Panc1 (cell line): ENCODE data around the gene WNT3.

Source experiments
- TF ChIP-seq, protein P1 (sequence below): fragments of 450-650 bp; IDR thresholded peaks from 2 replicates; pipeline ENCODE4 v1.5.1; 2017; ENCODE audit warnings: mild to moderate bottlenecking
- TF ChIP-seq, protein P2 (sequence below), 2 experiments: IDR thresholded peaks; 2 replicates each; pipeline ENCODE4 v1.6.1; 2011 to 2012; ENCODE audit warnings: low read depth in 2 of 2, control low read depth in 1 of 2, low read length in 1 of 2, mild to moderate bottlenecking in 1 of 2, moderate library complexity in 1 of 2; ENCODE audit not compliant: insufficient read depth in 1 of 2

DNA sequence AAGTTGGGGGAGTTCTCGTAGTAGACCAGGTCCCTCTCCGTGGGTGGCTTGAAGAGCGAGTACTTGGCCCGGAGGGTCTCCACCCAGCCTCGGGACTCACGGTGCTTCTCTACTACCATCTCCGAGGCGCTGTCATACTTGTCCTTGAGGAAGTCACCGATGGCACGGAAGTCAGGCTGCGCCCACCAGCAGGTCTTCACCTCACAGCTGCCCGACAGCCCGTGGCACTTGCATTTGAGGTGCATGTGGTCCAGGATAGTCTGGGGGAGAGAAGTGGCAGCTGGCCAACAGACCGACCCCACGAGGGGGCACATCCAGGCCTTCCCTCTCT lies 50.0 kb downstream of the WNT3 start:
- TF ChIP-seq, protein P1, sequence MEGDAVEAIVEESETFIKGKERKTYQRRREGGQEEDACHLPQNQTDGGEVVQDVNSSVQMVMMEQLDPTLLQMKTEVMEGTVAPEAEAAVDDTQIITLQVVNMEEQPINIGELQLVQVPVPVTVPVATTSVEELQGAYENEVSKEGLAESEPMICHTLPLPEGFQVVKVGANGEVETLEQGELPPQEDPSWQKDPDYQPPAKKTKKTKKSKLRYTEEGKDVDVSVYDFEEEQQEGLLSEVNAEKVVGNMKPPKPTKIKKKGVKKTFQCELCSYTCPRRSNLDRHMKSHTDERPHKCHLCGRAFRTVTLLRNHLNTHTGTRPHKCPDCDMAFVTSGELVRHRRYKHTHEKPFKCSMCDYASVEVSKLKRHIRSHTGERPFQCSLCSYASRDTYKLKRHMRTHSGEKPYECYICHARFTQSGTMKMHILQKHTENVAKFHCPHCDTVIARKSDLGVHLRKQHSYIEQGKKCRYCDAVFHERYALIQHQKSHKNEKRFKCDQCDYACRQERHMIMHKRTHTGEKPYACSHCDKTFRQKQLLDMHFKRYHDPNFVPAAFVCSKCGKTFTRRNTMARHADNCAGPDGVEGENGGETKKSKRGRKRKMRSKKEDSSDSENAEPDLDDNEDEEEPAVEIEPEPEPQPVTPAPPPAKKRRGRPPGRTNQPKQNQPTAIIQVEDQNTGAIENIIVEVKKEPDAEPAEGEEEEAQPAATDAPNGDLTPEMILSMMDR: no peak
- TF ChIP-seq, protein P2, sequence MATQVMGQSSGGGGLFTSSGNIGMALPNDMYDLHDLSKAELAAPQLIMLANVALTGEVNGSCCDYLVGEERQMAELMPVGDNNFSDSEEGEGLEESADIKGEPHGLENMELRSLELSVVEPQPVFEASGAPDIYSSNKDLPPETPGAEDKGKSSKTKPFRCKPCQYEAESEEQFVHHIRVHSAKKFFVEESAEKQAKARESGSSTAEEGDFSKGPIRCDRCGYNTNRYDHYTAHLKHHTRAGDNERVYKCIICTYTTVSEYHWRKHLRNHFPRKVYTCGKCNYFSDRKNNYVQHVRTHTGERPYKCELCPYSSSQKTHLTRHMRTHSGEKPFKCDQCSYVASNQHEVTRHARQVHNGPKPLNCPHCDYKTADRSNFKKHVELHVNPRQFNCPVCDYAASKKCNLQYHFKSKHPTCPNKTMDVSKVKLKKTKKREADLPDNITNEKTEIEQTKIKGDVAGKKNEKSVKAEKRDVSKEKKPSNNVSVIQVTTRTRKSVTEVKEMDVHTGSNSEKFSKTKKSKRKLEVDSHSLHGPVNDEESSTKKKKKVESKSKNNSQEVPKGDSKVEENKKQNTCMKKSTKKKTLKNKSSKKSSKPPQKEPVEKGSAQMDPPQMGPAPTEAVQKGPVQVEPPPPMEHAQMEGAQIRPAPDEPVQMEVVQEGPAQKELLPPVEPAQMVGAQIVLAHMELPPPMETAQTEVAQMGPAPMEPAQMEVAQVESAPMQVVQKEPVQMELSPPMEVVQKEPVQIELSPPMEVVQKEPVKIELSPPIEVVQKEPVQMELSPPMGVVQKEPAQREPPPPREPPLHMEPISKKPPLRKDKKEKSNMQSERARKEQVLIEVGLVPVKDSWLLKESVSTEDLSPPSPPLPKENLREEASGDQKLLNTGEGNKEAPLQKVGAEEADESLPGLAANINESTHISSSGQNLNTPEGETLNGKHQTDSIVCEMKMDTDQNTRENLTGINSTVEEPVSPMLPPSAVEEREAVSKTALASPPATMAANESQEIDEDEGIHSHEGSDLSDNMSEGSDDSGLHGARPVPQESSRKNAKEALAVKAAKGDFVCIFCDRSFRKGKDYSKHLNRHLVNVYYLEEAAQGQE (IDR thresholded peaks at IDR 0.05; ENCODE audit: insufficient read depth in 1 of 2, low read depth in 2 of 2, low read length in 1 of 2): no peak
